Measurements from ENCODE around the gene RAPGEF2. TPM values are rescaled to one million over a fixed set of nuclear protein-coding genes. Genes with fewer than 3 reads are reported as not detected.

Gene RAPGEF2
- total RNA-seq, 1 experiment from 2014 or later = 21.4 TPM

DNA sequence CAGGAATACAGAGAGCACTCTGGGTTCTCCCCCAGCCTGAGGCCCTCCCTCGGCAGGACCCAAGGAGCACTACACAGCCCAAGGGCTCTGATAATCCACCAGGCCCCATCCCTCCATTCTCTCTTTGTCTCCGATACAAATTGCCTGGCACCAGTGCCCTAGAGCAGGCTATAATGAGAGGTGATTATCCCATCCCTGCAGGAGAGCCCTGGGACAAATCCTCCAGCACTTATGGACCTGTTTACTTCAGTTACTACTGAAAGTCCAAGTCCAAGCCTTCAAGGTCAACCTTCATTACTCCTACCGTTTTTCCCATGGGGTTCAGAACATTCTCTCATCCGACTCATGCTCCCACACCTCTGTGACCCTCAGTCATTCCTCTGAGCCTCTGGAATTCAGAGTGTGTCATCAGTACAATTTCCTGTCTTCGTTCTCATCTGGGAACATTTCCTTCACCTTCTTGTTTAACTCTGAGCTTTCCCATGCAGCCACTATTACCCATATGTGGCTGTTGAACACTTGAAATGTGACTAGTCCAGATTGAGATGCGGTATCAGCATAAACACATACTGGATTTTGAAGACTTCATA, 299.0 kb downstream of the RAPGEF2 start:
- DNase-seq (ENCODE audit: low spot score) = no peak
- in situ Hi-C loops (cut with HindIII; ENCODE audit: low sequenced_read_pairs) = no loop called here

Measured in G401 (cell line).